Thyroid gland (tissue), 4 donors: ENCODE data around the gene PTH1R.

Source experiments
- POLR2A ChIP-seq, 2 donors: fragments of 450-650 bp; IDR thresholded peaks; one replicate each; pipeline ENCODE4 v1.6.1; 2017; ENCODE audit warnings: antibody characterized with exemption in 2 of 2, mild to moderate bottlenecking in 2 of 2, moderate library complexity in 1 of 2
- TF ChIP-seq, protein P1 (sequence below), 6 experiments: fragments of 200-600 bp in 3 of 6; fragments of 450-650 bp in 3 of 6; sonication (generic) in 3 of 6; IDR thresholded peaks; one replicate each; pipeline ENCODE4 v1.5.1; 2016 to 2019; ENCODE audit warnings: antibody characterized with exemption in 6 of 6, mild to moderate bottlenecking in 2 of 6, inconsistent platforms in 1 of 6, moderate library complexity in 1 of 6

DNA sequence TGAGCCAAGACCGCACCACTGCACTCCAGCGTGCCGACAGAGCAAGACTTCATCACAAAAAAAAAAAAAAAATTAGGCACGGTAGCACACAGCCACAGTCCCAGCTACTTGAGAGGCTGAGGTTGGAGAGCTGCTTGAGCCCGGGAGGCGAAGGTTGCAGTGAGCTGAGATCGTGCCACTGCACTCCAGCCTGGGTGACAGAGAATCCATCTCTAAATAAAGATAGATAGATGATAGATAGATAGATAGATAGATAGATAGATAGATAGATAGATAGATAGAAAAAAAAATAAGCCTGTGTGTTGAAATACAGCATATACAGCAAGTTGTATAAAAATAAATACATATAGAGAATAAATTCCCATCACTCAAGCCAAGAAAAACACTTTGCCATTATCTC lies 37.3 kb downstream of the PTH1R start:
- no peak for TF ChIP-seq POLR2A (IDR thresholded peaks at IDR 0.05)
- TF ChIP-seq, protein P1, sequence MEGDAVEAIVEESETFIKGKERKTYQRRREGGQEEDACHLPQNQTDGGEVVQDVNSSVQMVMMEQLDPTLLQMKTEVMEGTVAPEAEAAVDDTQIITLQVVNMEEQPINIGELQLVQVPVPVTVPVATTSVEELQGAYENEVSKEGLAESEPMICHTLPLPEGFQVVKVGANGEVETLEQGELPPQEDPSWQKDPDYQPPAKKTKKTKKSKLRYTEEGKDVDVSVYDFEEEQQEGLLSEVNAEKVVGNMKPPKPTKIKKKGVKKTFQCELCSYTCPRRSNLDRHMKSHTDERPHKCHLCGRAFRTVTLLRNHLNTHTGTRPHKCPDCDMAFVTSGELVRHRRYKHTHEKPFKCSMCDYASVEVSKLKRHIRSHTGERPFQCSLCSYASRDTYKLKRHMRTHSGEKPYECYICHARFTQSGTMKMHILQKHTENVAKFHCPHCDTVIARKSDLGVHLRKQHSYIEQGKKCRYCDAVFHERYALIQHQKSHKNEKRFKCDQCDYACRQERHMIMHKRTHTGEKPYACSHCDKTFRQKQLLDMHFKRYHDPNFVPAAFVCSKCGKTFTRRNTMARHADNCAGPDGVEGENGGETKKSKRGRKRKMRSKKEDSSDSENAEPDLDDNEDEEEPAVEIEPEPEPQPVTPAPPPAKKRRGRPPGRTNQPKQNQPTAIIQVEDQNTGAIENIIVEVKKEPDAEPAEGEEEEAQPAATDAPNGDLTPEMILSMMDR (IDR thresholded peaks at IDR 0.05) = no peak
